Activated T-helper 1 cell treated with anti-CD3 and anti-CD28 coated beads, Interleukin-12 subunit alpha, Interleukin-12 subunit beta, Interleukin-2, Interleukin-4 antibody, amounts not matched to agents 30 ng/mL and 10 ng/mL and 1 ng/mL, durations not matched to agents 14 hours and 24 hours and 36 hours (primary cell): Measurements from ENCODE around the gene DIS3L2. TPM values are rescaled to one million over a fixed set of nuclear protein-coding genes. Genes with fewer than 3 reads are reported as not detected.

Source experiments
- DNase-seq: peaks from one replicate; pipeline ENCODE4 v3.0.0; 2021; ENCODE audit warnings: low spot score
- H3K27ac Mint-ChIP-seq: one replicate; pipeline ENCODE4 v1.8.0; 2021; ENCODE audit warnings: mild to moderate bottlenecking, mixed read lengths
- H3K27me3 Mint-ChIP-seq: one replicate; pipeline ENCODE4 v1.8.0; 2022; ENCODE audit warnings: mild to moderate bottlenecking, moderate library complexity, mixed read lengths; ENCODE audit not compliant: insufficient read depth
- H3K36me3 Mint-ChIP-seq: one replicate; pipeline ENCODE4 v1.8.0; 2021; ENCODE audit warnings: low read depth, mixed read lengths
- H3K4me1 Mint-ChIP-seq: one replicate; pipeline ENCODE4 v1.8.0; 2021; ENCODE audit warnings: low read depth, mixed read lengths
- H3K4me3 Mint-ChIP-seq: one replicate; pipeline ENCODE4 v1.8.0; 2021; ENCODE audit warnings: mild to moderate bottlenecking, moderate library complexity, mixed read lengths
- H3K9me3 Mint-ChIP-seq: one replicate; pipeline ENCODE4 v1.8.0; 2021; ENCODE audit warnings: mixed read lengths
- intact Hi-C: fragments of 100-400 bp; cut with micrococcal nuclease; formaldehyde crosslinking; loops from one replicate; pipeline ENCODE4 v1.15.1; 2024
- total RNA-seq: library from RNA; stranded (reverse); gene quantifications from 2 replicates; pipeline ENCODE4 v1.2.3, GENCODE V29; 2022

DIS3L2 gene
- total RNA-seq, 1 donor from 2014 or later = 27.9 TPM

DNA sequence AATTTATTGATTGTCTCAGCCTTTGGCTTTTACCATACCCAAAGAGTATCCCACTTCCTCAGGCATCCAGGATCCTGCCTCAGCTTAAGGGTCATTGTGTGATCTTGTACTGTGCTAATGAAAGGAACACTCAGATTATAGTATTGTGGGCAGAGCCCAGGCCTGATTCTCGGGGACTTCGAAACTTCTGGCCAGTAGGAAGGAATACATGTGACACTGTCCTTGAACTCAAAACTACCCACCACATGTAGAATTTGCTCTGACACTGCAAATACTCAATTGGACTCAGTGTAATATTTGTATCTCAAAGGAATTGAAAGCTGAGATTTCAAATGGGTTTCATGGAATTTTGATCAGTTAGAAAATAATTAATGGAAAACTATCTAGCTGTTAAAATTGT, 15.9 kb downstream of the DIS3L2 start:
- no peak for DNase-seq
- no peaks in the 10 kb centered on the region for H3K4me1 Mint-ChIP-seq
- H3K36me3 Mint-ChIP-seq = no peaks in the 10 kb centered on the region
- no peaks in the 10 kb centered on the region for H3K27me3 Mint-ChIP-seq
- intact Hi-C loops = no loop called here
- no peaks in the 10 kb centered on the region for H3K9me3 Mint-ChIP-seq
- H3K27ac Mint-ChIP-seq = no peak overlapping the region
- H3K4me3 Mint-ChIP-seq = no peak overlapping the region

GRCh38 chr2:231984992-231985391, 23.5 kb downstream of the DIS3L2 start:
- Mint-ChIP-seq H3K4me1 (no peaks in the 10 kb centered on the region), H3K36me3 (peaks cover 1% of the 10 kb centered on the region), H3K9me3 (no peaks in the 10 kb centered on the region), H3K4me3 (no peak overlapping the region), H3K27ac (no peak overlapping the region), H3K27me3 (peaks cover 2% of the 10 kb centered on the region)
- DNase-seq = no peak
- intact Hi-C loops = no loop called here

GRCh38 chr2:231985823-231986261, 24.3 kb downstream of the DIS3L2 start:
- no peaks in the 10 kb centered on the region for H3K4me1 Mint-ChIP-seq
- peaks cover 1% of the 10 kb centered on the region for H3K36me3 Mint-ChIP-seq
- H3K4me3 Mint-ChIP-seq = no peak overlapping the region
- H3K9me3 Mint-ChIP-seq = no peaks in the 10 kb centered on the region
- no peak for DNase-seq
- no peak overlapping the region for H3K27ac Mint-ChIP-seq
- intact Hi-C loops = no loop called here
- H3K27me3 Mint-ChIP-seq = peaks cover 2% of the 10 kb centered on the region

DNA sequence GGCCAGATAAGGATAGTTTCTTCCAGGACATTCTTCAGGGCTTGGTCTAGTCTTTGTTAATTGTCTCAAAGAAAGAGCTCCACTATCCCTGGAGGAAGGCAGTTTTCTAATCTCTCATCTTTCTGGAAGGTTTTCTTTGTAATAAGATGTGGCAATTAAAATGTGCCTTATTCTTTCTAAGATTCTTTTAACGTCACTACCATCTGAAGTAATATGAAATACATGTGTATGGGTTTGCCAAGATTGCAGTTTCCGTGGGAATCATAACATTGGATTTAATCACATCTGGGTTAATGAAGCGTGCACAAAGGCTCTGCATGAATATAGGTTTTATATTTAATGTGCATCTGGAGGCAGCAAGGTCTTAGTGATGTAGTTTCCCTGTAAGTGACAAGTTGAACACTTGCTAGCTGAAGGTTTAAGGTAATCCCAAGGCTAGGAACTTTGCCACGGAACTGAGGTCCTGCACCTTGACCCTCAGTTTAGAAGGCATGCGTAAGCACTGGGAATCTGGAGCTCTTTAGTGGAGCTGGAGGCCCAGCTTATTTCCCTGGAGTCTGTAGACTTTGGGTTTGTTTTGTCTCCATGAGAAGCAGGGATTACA, 25.7 kb downstream of the DIS3L2 start:
- H3K4me1 Mint-ChIP-seq = no peaks in the 10 kb centered on the region
- H3K27me3 Mint-ChIP-seq = peaks cover 2% of the 10 kb centered on the region
- no peaks in the 10 kb centered on the region for H3K9me3 Mint-ChIP-seq
- H3K4me3 Mint-ChIP-seq = no peak overlapping the region
- H3K36me3 Mint-ChIP-seq = peaks cover 1% of the 10 kb centered on the region
- intact Hi-C loops = no loop called here
- no peak overlapping the region for H3K27ac Mint-ChIP-seq
- no peak for DNase-seq

- H3K27me3 Mint-ChIP-seq = peaks cover 2% of the 10 kb centered on the region
- H3K36me3 Mint-ChIP-seq = peaks cover 1% of the 10 kb centered on the region
- intact Hi-C loops = no loop called here
- no peaks in the 10 kb centered on the region for H3K9me3 Mint-ChIP-seq
- H3K4me3 Mint-ChIP-seq = no peak overlapping the region
- no peak for DNase-seq
- H3K27ac Mint-ChIP-seq = no peak overlapping the region
- no peaks in the 10 kb centered on the region for H3K4me1 Mint-ChIP-seq
These were observed 26.8 kb downstream of the DIS3L2 start for GRCh38 chr2:231988179-231988866.

DNA sequence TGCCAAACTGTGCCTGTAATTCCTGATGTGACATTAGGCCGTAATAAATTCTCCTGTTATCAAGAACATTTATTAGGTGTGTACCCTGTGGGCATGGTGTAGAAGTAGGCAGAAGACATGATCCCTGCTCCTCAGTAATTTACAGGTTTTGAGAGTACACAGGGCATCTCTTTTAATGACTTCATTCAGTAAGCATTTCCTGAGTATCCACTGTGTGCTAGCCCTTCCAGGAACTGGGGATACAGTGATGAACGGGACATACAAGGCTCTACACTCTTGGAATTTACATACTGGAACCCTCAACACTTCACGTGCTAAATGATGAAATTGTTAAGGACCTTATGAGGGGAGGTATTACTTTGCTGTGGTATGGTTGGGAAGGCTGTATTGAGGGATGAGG, 30.2 kb downstream of the DIS3L2 start:
- Mint-ChIP-seq H3K4me1 (no peaks in the 10 kb centered on the region), H3K36me3 (no peaks in the 10 kb centered on the region), H3K27me3 (no peaks in the 10 kb centered on the region), H3K27ac (no peak overlapping the region), H3K4me3 (no peak overlapping the region), H3K9me3 (no peaks in the 10 kb centered on the region)
- intact Hi-C loops = no loop called here
- no peak for DNase-seq

DNA sequence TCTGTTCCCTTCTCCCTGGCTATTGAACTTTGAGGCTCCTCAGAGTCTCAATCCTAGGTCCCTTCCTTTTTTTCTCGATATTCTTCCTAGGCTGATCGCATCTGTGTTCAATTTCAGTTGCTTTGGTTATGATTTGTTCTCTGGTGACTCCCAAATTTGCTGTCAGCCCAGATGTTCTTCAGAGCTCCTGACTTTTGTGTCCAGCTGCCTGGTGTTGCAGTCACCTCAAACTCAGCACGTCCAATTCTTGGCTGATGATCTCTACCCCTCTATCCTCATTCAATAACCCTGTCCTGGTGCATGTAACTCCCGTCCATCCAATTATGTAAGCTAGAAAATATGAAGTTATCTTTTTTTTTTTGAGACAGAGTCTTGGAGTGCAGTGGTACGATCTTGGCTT, 31.4 kb downstream of the DIS3L2 start:
- Mint-ChIP-seq H3K9me3 (no peaks in the 10 kb centered on the region), H3K27me3 (no peaks in the 10 kb centered on the region), H3K27ac (no peak overlapping the region), H3K4me3 (no peak overlapping the region), H3K36me3 (no peaks in the 10 kb centered on the region), H3K4me1 (no peaks in the 10 kb centered on the region)
- intact Hi-C loops = no loop called here
- DNase-seq = no peak

GRCh38 chr2:231996797-231997540, 35.5 kb downstream of the DIS3L2 start:
- no peaks in the 10 kb centered on the region for H3K27me3 Mint-ChIP-seq
- no peaks in the 10 kb centered on the region for H3K36me3 Mint-ChIP-seq
- no peaks in the 10 kb centered on the region for H3K4me1 Mint-ChIP-seq
- H3K27ac Mint-ChIP-seq = no peak overlapping the region
- intact Hi-C loops = no loop called here
- H3K9me3 Mint-ChIP-seq = no peaks in the 10 kb centered on the region
- DNase-seq = no peak
- H3K4me3 Mint-ChIP-seq = no peak overlapping the region

GRCh38 chr2:231998046-231998445, 36.5 kb downstream of the DIS3L2 start:
- no peaks in the 10 kb centered on the region for H3K27me3 Mint-ChIP-seq
- no peak for DNase-seq
- no peaks in the 10 kb centered on the region for H3K36me3 Mint-ChIP-seq
- H3K27ac Mint-ChIP-seq = no peak overlapping the region
- H3K9me3 Mint-ChIP-seq = no peaks in the 10 kb centered on the region
- intact Hi-C loops = no loop called here
- no peak overlapping the region for H3K4me3 Mint-ChIP-seq
- no peaks in the 10 kb centered on the region for H3K4me1 Mint-ChIP-seq

GRCh38 chr2:232000439-232000838, 38.9 kb downstream of the DIS3L2 start:
- H3K27me3 Mint-ChIP-seq = no peaks in the 10 kb centered on the region
- no peaks in the 10 kb centered on the region for H3K4me1 Mint-ChIP-seq
- no peak overlapping the region for H3K4me3 Mint-ChIP-seq
- no peak for DNase-seq
- H3K27ac Mint-ChIP-seq = no peak overlapping the region
- no peaks in the 10 kb centered on the region for H3K9me3 Mint-ChIP-seq
- no peaks in the 10 kb centered on the region for H3K36me3 Mint-ChIP-seq
- intact Hi-C loops = no loop called here

GRCh38 chr2:232001073-232001472, 39.6 kb downstream of the DIS3L2 start:
- Mint-ChIP-seq H3K4me1 (no peaks in the 10 kb centered on the region), H3K9me3 (no peaks in the 10 kb centered on the region), H3K27me3 (no peaks in the 10 kb centered on the region), H3K4me3 (no peak overlapping the region), H3K36me3 (no peaks in the 10 kb centered on the region), H3K27ac (no peak overlapping the region)
- DNase-seq = no peak
- intact Hi-C loops = no loop called here

GRCh38 chr2:232006253-232006652, 44.7 kb downstream of the DIS3L2 start:
- DNase-seq = no peak
- H3K27ac Mint-ChIP-seq = no peak overlapping the region
- H3K4me3 Mint-ChIP-seq = no peak overlapping the region
- H3K9me3 Mint-ChIP-seq = no peaks in the 10 kb centered on the region
- no peaks in the 10 kb centered on the region for H3K4me1 Mint-ChIP-seq
- H3K27me3 Mint-ChIP-seq = peaks cover 3% of the 10 kb centered on the region
- H3K36me3 Mint-ChIP-seq = peaks cover 3% of the 10 kb centered on the region
- intact Hi-C loops = no loop called here

GRCh38 chr2:232008907-232009638, 47.6 kb downstream of the DIS3L2 start:
- DNase-seq = no peak
- H3K4me1 Mint-ChIP-seq = no peaks in the 10 kb centered on the region
- H3K4me3 Mint-ChIP-seq = no peak overlapping the region
- no peaks in the 10 kb centered on the region for H3K9me3 Mint-ChIP-seq
- intact Hi-C loops = no loop called here
- H3K27ac Mint-ChIP-seq = no peak overlapping the region
- H3K27me3 Mint-ChIP-seq = peaks cover 3% of the 10 kb centered on the region
- peaks cover 3% of the 10 kb centered on the region for H3K36me3 Mint-ChIP-seq
